HG03571 (cell line): ENCODE data around the gene GJB3.
A peak's percentile ranks its signal among the peaks of the same experiment; 100 is the strongest.
"Not testable (repeated sequence)": the region's sequence is repeated elsewhere in the genome, so short reads cannot be mapped to it uniquely, and the experiment has no call there.

ENCODE experiments used
- ATAC-seq: cut with Tn5 transposase; IDR thresholded peaks from one replicate; pipeline ENCODE4 v1.9.1; 2021; ENCODE audit not compliant: unreplicated experiment

GJB3 gene

DNA sequence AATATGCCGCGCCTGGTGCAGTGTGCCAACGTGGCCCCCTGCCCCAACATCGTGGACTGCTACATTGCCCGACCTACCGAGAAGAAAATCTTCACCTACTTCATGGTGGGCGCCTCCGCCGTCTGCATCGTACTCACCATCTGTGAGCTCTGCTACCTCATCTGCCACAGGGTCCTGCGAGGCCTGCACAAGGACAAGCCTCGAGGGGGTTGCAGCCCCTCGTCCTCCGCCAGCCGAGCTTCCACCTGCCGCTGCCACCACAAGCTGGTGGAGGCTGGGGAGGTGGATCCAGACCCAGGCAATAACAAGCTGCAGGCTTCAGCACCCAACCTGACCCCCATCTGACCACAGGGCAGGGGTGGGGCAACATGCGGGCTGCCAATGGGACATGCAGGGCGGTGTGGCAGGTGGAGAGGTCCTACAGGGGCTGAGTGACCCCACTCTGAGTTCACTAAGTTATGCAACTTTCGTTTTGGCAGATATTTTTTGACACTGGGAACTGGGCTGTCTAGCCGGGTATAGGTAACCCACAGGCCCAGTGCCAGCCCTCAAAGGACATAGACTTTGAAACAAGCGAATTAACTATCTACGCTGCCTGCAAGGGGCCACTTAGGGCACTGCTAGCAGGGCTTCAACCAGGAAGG is 4.3 kb downstream of the GJB3 start:
- no peak for ATAC-seq

DNA sequence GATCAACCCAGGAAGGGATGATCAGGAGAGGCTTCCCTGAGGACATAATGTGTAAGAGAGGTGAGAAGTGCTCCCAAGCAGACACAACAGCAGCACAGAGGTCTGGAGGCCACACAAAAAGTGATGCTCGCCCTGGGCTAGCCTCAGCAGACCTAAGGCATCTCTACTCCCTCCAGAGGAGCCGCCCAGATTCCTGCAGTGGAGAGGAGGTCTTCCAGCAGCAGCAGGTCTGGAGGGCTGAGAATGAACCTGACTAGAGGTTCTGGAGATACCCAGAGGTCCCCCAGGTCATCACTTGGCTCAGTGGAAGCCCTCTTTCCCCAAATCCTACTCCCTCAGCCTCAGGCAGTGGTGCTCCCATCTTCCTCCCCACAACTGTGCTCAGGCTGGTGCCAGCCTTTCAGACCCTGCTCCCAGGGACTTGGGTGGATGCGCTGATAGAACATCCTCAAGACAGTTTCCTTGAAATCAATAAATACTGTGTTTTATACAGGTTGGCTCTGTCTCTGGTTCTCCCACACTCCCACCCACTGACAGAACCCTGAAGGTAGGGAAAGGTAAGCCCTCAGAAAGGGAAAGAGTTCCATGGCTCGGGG is 5.0 kb downstream of the GJB3 start:
- ATAC-seq: no peak

GRCh38 chr1:34786521-34787325 is 5.7 kb downstream of the GJB3 start:
- ATAC-seq: peak; percentile 68

GRCh38 chr1:34787461-34788420 is 6.7 kb downstream of the GJB3 start:
- ATAC-seq: no peak

- ATAC-seq: no peak
These were observed 10.0 kb downstream of the GJB3 start for GRCh38 chr1:34790985-34791384.

DNA sequence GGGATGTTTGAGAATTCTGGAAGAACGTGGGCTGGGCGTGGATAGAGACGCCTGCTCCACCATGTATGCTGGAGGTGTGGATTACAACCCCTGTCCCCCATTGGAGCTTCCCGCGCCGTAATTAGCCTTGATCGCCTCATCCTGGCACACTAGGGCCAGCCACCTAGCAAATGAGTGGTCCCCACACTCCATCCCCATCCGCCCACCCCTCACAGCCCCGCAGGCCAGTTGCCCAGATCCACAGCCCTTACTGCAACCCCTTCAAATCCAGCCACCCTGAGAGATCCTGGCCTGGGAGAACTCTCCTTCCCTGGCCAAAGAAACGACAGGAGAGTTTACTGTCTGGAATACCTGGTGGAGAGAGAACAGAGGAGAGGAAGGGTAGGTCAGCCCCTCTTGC is 11.4 kb downstream of the GJB3 start:
- no peak for ATAC-seq

- ATAC-seq: no peak
These were observed 12.1 kb downstream of the GJB3 start, which contains the start of gene GJA4 for GRCh38 chr1:34792868-34793727. TSS of gene GJA4 (plus strand) at chr1:34792999. CDS start at chr1:34794214, 1,215 bp downstream.

DNA sequence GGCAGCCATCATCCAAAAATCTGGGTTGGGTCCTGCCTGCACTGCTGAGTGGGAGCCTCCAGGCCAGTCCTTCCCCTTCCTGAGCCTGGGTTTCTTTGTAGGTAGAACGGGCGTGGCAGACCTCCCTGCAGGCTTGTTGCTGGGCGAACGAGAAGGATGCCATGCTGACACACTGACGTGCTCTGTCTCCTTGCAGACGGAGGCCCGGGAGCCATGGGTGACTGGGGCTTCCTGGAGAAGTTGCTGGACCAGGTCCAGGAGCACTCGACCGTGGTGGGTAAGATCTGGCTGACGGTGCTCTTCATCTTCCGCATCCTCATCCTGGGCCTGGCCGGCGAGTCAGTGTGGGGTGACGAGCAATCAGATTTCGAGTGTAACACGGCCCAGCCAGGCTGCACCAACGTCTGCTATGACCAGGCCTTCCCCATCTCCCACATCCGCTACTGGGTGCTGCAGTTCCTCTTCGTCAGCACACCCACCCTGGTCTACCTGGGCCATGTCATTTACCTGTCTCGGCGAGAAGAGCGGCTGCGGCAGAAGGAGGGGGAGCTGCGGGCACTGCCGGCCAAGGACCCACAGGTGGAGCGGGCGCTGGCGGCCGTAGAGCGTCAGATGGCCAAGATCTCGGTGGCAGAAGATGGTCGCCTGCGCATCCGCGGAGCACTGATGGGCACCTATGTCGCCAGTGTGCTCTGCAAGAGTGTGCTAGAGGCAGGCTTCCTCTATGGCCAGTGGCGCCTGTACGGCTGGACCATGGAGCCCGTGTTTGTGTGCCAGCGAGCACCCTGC is 13.2 kb downstream of the GJB3 start:
- ATAC-seq: no peak

- no peak for ATAC-seq
These were observed 13.8 kb downstream of the GJB3 start for GRCh38 chr1:34794790-34795180.

DNA sequence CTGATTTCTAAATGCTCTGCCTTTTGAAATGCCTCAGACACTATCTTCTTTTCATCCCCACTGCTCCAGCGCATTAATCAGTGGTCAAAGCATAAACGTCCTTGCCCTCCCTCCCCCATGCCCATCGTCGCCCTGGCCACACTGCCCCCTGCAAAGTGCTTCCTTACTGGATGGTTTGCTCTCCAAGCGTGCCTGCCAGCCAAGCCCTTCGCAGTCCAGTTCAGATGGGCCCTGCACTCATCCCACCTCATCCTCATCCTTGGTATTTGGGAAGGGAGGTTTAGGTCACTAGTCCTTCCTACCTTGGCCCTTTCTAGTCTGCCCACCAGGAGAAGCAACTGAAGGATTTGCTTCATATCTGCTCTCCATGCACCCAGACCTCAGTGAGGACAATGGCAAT is 14.9 kb downstream of the GJB3 start:
- no peak for ATAC-seq

DNA sequence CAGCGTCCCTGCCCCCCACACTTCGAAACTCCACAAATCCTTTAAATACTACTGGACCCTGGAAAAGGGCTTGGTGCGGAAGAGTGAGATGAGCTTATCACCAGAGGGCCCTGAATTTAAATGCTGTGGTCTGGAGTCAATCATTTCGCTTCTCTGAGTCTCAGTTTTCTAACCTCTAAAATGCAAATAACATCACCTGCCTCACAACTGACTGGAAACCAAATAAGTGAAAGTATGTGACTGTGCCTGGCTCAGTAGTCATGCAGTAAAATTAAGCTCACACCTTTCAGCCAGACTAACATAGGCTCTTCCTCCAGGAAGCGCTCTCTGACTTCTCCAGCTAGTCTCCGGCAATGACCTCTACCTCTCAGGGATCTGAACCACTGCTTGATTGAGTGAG is 16.0 kb downstream of the GJB3 start:
- no peak for ATAC-seq

- ATAC-seq: no peak
These were observed 19.2 kb downstream of the GJB3 start for GRCh38 chr1:34800214-34800613.

- no peak for ATAC-seq
These were observed 22.8 kb downstream of the GJB3 start for GRCh38 chr1:34803770-34804169.

GRCh38 chr1:34806396-34806795 is 25.4 kb downstream of the GJB3 start:
- ATAC-seq: no peak

- ATAC-seq: no peak
These were observed 27.2 kb downstream of the GJB3 start for GRCh38 chr1:34808051-34808810.

DNA sequence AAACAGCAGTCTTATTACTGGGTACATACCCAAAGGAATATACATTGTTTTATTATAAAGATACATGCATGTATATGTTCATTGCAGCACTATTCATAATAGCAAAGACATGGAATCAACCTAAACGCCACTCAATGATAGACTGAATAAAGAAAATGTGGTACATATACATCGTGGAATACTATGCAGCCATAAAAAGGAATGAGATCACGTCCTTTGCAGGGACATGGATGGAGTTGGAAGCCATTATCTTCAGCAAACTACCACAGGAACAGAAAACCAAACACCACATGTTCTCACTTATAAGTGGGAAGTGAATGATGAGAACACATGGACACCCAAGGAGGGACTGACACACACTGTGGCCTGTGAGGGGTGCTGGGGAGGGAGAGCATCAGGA is 29.8 kb downstream of the GJB3 start:
- ATAC-seq: not testable (repeated sequence)

GRCh38 chr1:34816332-34816731 is 35.3 kb downstream of the GJB3 start:
- no peak for ATAC-seq

- no peak for ATAC-seq
These were observed 35.8 kb downstream of the GJB3 start for GRCh38 chr1:34816778-34817177.

DNA sequence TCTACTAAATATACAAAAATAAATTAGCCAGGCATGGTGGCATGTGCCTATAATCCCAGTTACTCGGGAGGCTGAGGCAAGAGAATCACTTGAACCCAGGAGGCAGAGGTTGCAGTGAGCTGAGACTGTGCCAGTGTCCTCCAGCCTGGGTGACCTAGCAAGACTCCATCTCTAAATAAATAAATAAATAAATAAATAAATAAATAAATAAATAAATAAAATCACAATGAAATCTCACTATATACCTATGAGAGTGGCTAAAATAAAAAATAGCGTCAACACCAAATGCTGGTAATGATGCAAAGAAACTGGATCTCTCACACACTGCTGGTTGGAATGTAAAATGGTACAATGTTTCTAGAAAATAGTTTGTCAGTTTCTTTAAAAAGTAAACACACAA is 37.8 kb downstream of the GJB3 start:
- ATAC-seq: not testable (repeated sequence)
